ENCODE data around the gene CALHM1. TPM values are rescaled to one million over a fixed set of nuclear protein-coding genes. Genes with fewer than 3 reads are reported as not detected.
A peak's percentile ranks its signal among the peaks of the same experiment; 100 is the strongest.

CALHM1 gene
- total RNA-seq, 1 donor from 2014 or later, result not detected

DNA sequence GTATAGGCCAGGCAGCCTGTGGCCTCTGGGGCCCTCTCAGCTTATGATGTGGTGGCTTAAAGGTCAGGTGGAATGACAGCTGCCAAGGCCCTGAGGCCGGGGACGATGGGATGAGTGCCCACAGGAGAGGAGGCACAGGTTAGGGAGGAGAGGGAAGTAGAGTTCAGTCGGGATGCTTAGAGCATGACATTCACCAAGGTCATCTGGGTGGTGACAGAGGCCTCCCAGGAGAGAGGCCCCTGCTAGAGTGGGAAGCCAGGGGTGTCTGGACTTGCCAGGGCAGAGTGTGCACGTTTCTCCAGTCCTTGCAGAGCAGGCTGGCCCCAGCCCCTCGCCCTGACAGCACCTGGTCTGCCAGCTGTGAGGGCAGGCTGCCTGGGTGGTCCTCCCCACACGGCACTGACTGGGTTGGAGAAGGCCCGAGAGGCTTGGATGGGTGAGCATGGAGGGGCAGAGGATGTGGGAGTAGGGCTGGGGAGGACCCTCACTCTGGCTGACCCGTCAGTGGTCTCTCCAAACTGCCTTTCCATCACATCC lies 1.5 kb downstream of the CALHM1 start:
- H3K27ac ChIP-seq, result no peak overlapping the region
- no peak overlapping the region for H3K4me3 ChIP-seq
- H3K4me1 ChIP-seq, result peaks cover 8% of the 10 kb centered on the region
- H3K27me3 ChIP-seq, result no peaks in the 10 kb centered on the region
- ATAC-seq (no peak), DNase-seq (no peak)
- TF ChIP-seq, protein P1, sequence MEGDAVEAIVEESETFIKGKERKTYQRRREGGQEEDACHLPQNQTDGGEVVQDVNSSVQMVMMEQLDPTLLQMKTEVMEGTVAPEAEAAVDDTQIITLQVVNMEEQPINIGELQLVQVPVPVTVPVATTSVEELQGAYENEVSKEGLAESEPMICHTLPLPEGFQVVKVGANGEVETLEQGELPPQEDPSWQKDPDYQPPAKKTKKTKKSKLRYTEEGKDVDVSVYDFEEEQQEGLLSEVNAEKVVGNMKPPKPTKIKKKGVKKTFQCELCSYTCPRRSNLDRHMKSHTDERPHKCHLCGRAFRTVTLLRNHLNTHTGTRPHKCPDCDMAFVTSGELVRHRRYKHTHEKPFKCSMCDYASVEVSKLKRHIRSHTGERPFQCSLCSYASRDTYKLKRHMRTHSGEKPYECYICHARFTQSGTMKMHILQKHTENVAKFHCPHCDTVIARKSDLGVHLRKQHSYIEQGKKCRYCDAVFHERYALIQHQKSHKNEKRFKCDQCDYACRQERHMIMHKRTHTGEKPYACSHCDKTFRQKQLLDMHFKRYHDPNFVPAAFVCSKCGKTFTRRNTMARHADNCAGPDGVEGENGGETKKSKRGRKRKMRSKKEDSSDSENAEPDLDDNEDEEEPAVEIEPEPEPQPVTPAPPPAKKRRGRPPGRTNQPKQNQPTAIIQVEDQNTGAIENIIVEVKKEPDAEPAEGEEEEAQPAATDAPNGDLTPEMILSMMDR (IDR thresholded peaks at IDR 0.05), result no peak
- H3K36me3 ChIP-seq, result no peaks in the 10 kb centered on the region
- intact Hi-C loops (cut with DNase I), result no loop called here
- no peaks in the 10 kb centered on the region for H3K9me3 ChIP-seq

DNA sequence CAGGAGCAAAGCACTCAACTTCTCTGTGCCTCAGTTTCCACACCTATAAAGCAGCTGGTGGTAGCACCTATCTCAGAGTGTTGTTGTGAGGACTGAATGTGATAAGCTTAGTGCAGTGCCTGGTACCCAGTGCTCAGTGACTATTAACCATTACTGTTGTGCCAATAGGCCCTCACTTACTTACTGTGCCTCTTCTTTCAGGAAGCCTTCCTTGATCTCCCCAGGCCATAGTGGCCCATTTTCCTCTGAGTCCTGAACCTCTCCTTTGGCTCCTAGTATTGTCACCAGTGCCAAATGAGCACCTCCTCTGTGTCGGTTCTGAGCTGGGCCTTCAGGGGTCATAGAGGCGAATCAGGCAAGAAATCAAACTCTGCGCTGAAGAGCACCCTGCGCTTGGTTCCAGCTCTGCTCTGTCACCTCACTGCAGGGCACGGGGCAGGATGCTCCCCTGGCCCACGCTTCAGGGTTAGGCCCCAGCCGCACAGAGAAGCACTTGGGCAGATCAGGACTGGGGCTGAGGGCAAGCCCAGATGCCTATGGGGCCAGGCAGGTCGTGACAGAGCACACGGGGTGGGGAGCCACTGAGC lies 2.5 kb downstream of the CALHM1 start:
- no peak for ATAC-seq
- intact Hi-C loops (cut with DNase I), result no loop called here
- TF ChIP-seq, protein P1 (IDR thresholded peaks at IDR 0.05), result no peak
- Histone ChIP-seq H3K36me3 (no peaks in the 10 kb centered on the region), H3K4me3 (no peak overlapping the region), H3K27ac (no peak overlapping the region), H3K9me3 (no peaks in the 10 kb centered on the region), H3K27me3 (no peaks in the 10 kb centered on the region), H3K4me1 (peaks cover 12% of the 10 kb centered on the region)
- no peak for DNase-seq

DNA sequence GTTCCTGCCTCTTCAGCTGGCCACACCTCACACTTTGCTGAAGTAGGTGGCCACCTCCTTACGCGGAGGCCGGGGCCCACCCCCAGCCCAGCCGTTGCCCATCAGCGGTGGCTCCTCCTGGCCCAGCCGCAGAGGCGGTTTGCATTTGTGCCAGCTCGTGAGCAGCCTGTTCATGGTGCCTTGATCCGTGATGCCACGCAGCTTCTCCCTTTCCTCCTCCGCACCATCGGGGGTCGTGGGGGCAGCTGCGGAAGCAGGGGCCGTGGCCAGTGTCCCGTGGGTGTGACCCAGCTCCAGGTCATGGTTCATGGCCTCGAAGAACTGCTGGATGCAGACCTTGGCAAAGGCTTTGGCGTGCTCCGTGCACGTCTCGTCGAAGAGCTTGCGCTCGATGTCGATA lies 3.5 kb downstream of the CALHM1 start:
- DNase-seq, result no peak
- H3K27ac ChIP-seq, result no peak overlapping the region
- ATAC-seq, result no peak
- H3K4me1 ChIP-seq, result peaks cover 17% of the 10 kb centered on the region
- H3K4me3 ChIP-seq, result no peak overlapping the region
- no peaks in the 10 kb centered on the region for H3K27me3 ChIP-seq
- no peaks in the 10 kb centered on the region for H3K9me3 ChIP-seq
- peaks cover 5% of the 10 kb centered on the region for H3K36me3 ChIP-seq
- intact Hi-C loops (cut with DNase I), result no loop called here
- TF ChIP-seq, protein P1 (IDR thresholded peaks at IDR 0.05), result no peak

DNA sequence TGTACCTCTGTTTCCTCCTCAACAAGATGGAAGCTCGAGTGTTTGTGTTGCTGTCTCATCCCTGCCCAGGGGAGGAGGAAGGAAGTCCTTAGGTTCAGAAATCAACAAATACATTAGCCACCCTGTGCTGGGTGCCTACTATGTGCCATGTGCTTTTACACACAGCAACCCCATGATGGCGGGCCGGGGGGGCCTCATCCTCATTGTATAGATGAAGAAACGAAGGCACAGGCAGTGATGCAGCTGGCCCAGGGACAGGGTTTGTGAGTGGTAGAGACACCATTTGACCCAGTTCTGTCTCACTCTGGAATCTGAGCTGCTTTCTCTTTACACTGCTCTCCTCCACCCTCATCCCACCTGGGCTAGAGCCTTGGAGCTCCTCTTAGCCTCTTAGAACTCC lies 4.7 kb downstream of the CALHM1 start:
- intact Hi-C loops (cut with DNase I), result no loop called here
- ATAC-seq, result no peak

DNA sequence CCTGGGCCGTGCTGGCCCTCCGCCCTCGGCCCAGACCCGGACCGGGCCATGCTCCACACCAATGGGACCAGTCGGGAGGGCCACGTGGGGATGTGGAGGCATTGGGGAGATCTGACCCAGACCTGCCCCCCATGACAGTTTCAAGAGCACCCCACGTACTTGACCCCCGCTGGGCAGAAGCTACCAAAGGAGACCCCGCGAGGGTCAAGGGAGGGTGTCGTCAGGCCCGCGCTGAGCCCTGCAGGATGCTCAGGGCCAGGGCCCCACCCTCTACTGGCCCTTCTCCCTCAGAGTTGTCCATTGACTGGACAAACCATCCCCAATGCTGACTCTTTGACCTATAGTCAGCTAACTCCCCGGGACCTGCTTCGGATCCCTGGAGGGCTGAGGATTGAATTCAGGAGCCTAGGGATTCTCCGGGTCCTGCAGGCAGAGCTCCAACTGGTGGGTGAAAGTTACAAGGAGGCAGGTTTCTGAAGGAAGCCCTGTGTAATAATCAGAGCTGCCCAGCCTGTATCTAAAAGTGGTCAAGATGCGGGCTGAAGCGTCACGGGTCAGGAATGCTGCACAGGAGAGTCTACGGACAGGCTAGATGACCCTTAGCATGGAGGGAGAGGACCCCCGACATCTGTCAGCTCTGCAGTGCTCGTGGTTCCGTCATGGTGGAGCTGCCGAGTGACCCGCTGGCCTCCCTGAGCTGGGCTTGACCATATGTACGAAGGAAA lies 6.0 kb downstream of the CALHM1 start:
- H3K27ac ChIP-seq, result peak overlapping the region; percentile 90
- intact Hi-C loops (cut with DNase I), result no loop called here
- no peaks in the 10 kb centered on the region for H3K9me3 ChIP-seq
- peaks cover 39% of the 10 kb centered on the region for H3K4me1 ChIP-seq
- peak overlapping the region; percentile 90 for H3K4me3 ChIP-seq
- H3K36me3 ChIP-seq, result peaks cover 30% of the 10 kb centered on the region
- ATAC-seq (no peak), DNase-seq (no peak)
- no peaks in the 10 kb centered on the region for H3K27me3 ChIP-seq
- TF ChIP-seq, protein P1 (IDR thresholded peaks at IDR 0.05), result no peak

More for the DNA sequence above, 4.7 kb downstream of the CALHM1 start:
- H3K27me3 ChIP-seq, result no peaks in the 10 kb centered on the region
- H3K36me3 ChIP-seq, result peaks cover 17% of the 10 kb centered on the region
- no peak overlapping the region for H3K27ac ChIP-seq
- H3K4me1 ChIP-seq, result peaks cover 30% of the 10 kb centered on the region
- no peak for DNase-seq
- TF ChIP-seq, protein P1 (IDR thresholded peaks at IDR 0.05), result no peak
- no peaks in the 10 kb centered on the region for H3K9me3 ChIP-seq
- no peak overlapping the region for H3K4me3 ChIP-seq

Measured in upper lobe of right lung (tissue), 1 donor.